NB4 (cell line): ENCODE measurements around the gene ZCCHC7.

Experiments used
- MYC ChIP-seq: IDR thresholded peaks from 2 replicates; pipeline ENCODE4 v1.6.1; 2011; ENCODE audit warnings: low read depth, low read length
- POLR2A ChIP-seq: IDR thresholded peaks from 2 replicates; pipeline ENCODE4 v1.6.1; 2011; ENCODE audit warnings: mild to moderate bottlenecking; ENCODE audit not compliant: insufficient read length; ENCODE audit errors: extremely low read depth

GRCh38 chr9:37333288-37333687 lies 212.9 kb downstream of the ZCCHC7 start:
- TF ChIP-seq POLR2A, result no peak
- no peak for TF ChIP-seq MYC
